Epithelial cell of proximal tubule (primary cell): Measurements from ENCODE around the gene INTS11. TPM values are rescaled to one million over a fixed set of nuclear protein-coding genes. Genes with fewer than 3 reads are reported as not detected.

Experiments
- DNase-seq: peaks from one replicate; pipeline ENCODE4 v3.0.0-alpha.2; 2011; ENCODE audit warnings: low read depth
- H3K4me3 ChIP-seq: 2 replicates; pipeline ENCODE4 v1.5.1; 2011; ENCODE audit warnings: low read depth, mild to moderate bottlenecking, low read length
- total RNA-seq: library from RNA; depleted of rRNA; stranded (reverse); fragments of >200 nt; gene quantifications from 2 replicates; pipeline ENCODE4 v1.2.3, GENCODE V29; 2015
- TF ChIP-seq, protein P1 (sequence below): conservative IDR thresholded peaks from 2 replicates; pipeline ENCODE4 v1.5.1; 2012; ENCODE audit warnings: low read depth, mild to moderate bottlenecking, low read length

INTS11 gene
- total RNA-seq, 1 donor from 2014 or later = 58.7 TPM

DNA sequence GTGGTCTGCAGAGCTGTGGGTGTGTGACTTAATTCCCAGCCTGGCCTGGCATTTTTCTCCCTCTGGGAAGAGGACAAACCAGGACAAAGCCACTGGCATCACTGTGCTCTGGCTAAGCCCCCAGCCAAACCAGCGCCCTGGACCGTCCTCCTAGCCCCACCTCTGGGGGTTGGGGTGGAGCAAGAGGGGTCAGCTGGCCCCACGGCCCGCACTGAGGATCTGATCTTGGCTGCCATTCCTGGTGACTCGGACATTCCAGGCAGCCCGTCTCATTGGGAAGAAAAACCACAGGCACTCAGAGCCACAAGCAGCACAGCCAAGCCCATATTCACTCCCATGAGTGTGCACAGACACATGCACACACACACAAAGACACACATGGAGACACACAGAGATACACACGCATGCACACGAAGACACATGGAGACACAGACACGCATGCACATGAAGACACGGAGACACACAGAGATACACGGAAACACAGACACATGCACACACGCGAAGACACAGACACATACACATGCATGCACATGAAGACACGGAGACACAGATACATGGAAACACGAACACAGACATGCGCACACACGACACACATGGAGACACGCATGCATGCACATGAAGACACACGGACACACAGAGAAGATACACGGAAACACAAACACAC is 36.2 kb upstream of the INTS11 start:
- TF ChIP-seq, protein P1, sequence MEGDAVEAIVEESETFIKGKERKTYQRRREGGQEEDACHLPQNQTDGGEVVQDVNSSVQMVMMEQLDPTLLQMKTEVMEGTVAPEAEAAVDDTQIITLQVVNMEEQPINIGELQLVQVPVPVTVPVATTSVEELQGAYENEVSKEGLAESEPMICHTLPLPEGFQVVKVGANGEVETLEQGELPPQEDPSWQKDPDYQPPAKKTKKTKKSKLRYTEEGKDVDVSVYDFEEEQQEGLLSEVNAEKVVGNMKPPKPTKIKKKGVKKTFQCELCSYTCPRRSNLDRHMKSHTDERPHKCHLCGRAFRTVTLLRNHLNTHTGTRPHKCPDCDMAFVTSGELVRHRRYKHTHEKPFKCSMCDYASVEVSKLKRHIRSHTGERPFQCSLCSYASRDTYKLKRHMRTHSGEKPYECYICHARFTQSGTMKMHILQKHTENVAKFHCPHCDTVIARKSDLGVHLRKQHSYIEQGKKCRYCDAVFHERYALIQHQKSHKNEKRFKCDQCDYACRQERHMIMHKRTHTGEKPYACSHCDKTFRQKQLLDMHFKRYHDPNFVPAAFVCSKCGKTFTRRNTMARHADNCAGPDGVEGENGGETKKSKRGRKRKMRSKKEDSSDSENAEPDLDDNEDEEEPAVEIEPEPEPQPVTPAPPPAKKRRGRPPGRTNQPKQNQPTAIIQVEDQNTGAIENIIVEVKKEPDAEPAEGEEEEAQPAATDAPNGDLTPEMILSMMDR = no peak
- no peak overlapping the region for H3K4me3 ChIP-seq
- DNase-seq = peak; percentile 47

DNA sequence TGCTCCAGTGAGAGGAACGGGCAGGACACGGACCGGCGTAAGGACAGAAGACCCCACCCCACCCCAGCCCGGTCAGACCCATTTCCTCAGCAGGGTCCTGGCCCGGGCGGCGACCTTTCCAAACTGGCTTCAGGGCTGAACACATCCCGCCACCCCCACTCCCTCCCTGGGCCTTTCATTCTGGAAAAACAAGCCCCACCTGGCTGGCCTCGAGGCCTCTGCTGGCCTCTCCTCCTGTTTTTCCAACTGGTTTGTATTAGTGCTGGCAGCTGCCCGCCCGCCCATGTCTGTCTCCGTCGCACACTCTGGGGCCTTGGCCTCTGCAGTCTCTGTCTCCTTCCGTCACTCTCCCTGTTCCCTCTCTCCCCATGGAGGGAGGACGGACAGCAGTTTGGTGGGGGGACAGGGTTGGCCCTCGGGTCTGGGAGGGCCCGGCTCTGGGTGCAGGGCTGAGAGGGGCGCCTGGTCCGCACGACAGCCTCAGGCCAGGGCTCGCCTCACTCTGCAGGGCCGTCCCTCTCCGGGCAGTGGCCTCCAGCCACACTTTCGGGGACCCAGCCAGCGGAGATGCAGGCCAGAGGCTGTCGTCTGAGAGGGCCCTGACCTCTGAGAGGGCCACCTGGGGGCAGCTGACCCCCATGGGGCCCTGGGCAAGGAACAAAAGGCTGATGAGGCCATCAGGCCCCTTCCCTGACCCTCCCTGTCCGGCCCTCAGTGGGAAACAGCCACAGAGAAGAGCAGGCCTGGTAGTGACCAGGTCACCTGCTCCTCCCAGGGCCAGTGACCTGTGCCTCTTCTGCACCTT is 35.4 kb upstream of the INTS11 start:
- TF ChIP-seq, protein P1 = no peak
- no peak overlapping the region for H3K4me3 ChIP-seq
- no peak for DNase-seq

GRCh38 chr1:1359308-1359663 is 34.8 kb upstream of the INTS11 start:
- no peak overlapping the region for H3K4me3 ChIP-seq
- TF ChIP-seq, protein P1 = no peak
- no peak for DNase-seq

- TF ChIP-seq, protein P1 = no peak
- no peak for DNase-seq
- H3K4me3 ChIP-seq = peak within 1 kb of the TSS; percentile 35
Measured at GRCh38 chr1:1358433-1359271, 34.2 kb upstream of the INTS11 start, which contains the start of gene MXRA8. Gene MXRA8 (minus strand): TSS chr1:1358555. CDS start chr1:1358504, 51 bp downstream.

- H3K4me3 ChIP-seq = peak overlapping the region; percentile 35
- TF ChIP-seq, protein P1 = no peak
Measured at GRCh38 chr1:1357871-1358432, 33.5 kb upstream of the INTS11 start.

DNA sequence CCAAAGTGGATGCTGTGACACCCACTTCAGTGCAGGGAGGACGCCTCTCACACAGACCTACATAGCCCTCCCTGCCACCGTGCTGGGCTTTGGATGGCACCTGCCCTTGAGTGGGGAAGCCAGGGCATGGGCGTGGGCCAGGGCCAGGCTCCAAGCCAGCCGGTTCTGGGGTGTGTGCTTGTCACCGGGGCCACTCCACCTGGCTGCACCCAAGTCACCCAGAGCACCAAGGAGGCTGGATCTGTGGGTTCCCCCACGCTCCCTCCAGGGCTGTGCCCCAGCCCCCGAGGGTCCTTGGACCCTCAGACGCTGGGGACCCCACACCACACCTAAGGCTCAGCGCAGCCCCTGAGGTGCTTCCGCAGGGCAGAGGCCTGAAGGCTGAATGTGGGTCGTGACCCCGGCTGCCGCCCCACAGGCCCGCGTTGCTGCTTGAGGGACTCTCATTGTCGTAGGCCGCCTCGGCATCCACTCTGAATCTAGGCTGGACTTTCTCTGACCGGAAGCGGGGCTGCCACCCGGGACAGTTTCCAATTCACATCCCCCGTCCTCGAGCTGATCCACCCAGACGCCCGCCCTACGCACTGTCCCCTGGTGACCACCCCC is 32.4 kb upstream of the INTS11 start:
- TF ChIP-seq, protein P1 = no peak
- no peak overlapping the region for H3K4me3 ChIP-seq
- no peak for DNase-seq

More at GRCh38 chr1:1357871-1358432, 33.5 kb upstream of the INTS11 start:
- no peak for DNase-seq
